ENCODE results near the gene SMG1.
A peak's percentile ranks its signal among the peaks of the same experiment; 100 is the strongest.
"Not testable (repeated sequence)": the region's sequence is repeated elsewhere in the genome, so short reads cannot be mapped to it uniquely, and the experiment has no call there.

The SMG1 gene

DNA sequence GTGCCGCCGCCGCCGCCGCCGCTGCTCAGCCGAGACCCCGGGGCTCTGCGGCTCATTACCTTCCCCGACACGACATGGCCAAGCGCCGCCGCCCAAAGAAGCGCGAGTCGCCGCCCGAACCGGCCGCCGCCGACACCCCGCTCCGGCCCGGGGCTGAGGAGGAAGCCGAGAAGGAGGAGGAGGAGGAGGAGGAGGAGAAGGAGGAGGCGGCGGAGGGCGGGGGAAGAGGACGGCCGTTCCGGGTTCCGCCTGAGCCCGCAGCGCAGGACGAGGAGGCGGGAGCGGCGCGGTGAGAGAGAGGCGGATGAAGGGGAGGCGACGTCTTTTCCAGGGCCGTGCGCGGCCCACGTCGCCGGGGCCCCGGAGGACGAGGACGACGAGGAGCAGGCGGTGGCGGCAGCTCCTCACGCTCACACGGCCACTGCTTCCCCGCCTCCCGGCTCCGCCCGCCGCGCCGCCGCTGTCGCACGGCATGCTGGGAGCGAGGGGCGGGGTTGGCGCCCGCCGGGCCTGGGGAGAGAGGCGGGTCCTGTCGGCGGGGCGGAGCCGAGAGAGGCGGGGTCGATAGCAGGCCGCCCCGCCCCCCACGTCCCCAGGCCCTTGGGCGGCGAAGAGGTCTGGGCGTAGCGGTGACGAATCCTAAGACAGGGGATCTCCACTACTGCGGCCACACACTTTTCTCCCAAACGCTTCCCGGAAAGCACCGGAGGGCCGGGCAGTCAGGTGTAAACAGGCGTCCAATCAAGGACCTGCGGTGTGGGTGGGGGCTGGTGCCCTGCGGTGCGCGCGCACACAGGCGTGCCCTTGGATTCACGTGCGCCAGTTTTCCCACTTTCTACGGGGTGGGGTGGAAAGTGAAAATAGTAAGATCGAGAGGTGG lies at the start of gene SMG1:
Gene SMG1, minus strand, starts transcription at position 423 of the 880 bp plus-strand sequence. Its CDS starts 367 bp downstream, at position 56.
- peak; percentile 89 for DNase-seq (ENCODE audit: low spot score)

DNA sequence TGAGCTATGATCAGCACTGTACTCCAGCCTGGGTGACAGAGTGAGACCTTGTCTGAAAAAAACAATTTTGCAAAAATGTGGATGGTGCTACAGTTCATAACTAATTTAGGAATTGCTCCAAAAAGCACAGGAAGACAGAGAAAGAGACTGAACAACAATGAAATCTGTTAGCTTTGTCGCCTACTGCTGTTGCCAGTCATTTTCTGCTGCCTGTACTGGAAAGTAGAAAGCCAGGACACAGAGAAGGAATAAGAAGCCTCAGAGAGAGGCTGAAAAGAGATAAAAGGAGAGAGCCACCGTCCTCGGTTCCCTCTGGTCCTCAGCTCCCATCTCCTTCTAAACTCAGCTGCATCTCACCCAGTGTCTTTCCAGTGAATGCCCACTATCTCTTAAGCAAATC lies 48.9 kb upstream of the SMG1 start:
- DNase-seq (ENCODE audit: low spot score): no peak

DNA sequence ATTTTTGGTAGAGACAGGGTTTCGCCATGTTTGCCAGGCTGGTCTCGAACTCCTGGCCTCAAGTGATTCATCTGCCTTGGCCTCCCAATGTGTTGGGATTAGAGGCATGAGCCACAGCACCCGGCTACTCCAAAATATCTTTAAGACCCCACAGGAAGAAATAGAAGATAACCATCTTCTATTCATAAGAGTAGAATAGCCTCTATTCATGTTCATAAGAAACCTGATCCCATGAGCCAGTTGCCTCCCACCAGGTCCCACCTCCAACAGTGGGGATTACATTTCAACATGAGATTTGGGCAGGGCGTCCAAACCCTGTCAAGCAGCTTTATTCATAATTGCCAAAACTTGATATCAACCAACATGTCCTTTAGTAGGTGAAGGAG lies 43.6 kb upstream of the SMG1 start:
- no peak for DNase-seq (ENCODE audit: low spot score)

DNA sequence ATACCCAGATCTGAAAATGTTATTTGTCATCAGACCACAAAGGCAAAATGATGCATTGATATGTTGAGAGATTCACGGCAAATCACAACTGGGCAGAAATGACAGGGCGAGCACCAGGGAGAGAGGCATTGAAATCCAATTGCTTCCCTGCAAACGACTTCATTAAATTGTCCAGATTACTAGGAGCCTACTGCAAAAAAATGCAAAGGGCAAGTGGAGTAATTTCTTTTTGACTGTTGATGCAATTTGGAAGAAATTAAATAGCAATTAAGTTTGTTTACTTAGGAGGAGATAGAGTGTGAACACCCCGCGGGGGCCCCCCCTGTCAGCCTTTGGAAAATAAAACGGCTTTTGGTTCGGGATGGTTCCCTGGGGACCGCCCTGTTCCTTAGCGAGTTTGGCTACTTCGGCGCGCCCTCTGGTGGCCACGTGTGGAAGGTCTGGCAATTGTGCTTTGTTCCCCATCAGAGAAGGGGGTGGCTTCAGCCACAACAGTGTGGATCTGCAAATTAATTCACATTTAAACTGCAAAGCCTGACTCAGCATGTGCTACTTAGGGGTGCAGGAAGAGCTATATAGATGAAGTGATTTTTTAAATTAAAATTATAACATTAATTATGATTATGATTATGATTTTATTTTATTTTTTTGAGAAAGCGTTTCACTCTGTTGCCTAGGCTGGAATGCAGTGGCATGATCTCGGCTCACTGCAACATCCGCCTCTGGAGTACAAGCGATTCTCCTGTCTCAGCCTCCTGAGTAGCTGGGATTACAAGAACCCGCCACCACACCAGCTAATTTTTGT lies 43.0 kb upstream of the SMG1 start:
- DNase-seq (ENCODE audit: low spot score): peak; percentile 72

DNA sequence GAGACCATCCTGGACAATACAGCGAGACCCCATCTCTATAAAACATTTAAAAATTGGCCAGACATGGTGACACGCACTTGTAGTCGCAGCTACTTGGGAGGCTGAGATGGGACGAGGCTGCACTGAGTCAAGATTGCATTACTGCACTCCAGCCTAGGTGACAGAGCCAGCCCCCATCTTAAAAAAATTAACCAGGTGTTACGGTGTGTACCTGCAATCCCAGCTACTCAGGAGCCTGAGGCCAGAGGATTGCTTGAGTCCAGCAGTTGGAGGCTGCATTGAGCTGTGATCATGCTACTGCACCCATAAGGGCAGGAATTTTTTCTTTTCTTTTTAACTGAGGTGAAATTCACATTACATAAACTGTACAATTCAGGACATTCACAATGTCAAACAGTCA lies 40.6 kb upstream of the SMG1 start:
- no peak for DNase-seq (ENCODE audit: low spot score)

DNA sequence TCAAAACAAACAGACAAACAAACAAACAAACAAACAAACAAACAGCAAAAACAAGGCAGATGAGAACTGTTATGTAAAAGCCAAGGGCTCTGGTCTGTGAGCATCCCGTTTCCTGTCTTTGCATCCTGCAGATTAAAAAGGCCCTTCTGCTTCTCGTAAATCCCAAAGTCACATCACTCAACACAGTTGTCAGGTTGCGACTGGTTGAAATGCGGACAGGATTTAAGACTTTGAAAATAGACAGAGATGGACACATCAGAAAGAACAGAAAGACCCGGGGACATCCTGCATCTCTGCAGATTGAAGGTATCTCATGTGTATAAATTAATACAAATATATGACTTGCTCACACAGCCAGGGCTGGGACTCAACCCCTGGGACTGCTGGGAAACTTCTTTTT lies 39.3 kb upstream of the SMG1 start:
- DNase-seq (ENCODE audit: low spot score): no peak

DNA sequence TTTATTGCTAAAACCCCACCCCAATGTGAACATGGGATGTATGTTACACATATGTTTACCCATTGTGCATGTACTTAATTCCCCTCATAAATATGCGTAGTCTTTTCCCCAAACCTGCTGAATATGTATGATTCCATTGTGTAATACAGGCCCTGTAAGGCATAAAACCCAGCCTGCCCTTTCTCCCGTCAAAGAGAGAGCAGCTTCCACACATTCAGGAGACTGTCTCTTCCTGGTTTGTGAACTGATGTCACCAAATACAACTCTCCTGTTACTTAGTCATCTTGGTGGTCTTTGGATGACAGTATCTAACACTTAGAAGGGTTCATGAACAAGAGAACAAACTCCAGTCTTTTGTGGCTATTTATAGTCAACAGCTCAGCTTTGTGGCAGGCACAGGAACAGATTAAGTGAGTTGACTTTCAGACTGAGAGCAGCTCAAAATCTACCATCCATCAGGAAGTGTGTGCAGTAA lies 32.9 kb upstream of the SMG1 start:
- DNase-seq (ENCODE audit: low spot score): no peak

DNA sequence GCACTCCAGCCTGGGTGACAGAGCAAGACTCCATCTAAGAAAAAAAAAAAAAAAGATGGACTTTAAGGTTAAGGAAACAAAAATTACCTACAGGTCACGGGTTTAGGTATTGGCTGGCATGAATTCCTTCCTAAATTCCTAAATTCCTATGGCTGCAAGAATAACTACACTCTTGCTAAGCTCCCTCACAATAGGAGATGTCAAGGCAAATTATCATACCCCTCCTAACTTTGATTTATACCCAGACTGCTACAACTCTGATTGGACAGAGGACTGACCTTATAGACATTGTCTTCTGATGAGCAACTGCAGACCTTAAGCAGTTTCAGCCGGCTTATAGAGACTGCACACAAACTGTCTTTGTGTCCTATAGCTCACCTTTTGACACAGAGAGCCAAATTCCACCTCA lies 32.4 kb upstream of the SMG1 start:
- DNase-seq (ENCODE audit: low spot score): no peak

DNA sequence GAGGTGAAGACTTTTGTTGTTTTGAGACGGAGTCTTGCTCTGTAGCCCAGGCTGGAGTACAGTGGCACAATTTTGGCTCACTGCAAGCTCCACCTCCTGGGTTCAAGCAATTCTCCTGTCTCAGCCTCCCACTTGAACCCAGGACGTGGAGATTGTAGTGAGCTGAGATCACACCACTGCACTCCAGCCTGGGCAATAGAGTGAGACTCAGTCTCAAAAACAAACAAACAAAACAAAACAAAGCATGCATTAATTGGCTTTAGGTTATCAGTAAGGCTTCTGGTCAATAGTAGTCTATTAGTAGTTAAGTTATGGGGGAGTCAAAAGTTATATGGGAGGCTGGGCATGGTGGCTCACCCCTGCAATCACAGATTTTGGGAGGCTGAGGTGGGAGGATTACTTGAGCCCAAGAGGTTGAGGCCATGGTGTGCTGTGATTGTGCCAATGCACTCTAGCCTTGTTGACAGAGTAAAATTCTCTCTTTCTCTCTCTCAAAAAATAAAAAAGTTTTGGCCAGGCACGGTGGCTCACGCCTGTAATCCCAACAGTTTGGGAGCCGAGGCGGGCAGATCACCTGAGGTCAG lies 30.5 kb upstream of the SMG1 start:
- DNase-seq (ENCODE audit: low spot score): not testable (repeated sequence)

DNA sequence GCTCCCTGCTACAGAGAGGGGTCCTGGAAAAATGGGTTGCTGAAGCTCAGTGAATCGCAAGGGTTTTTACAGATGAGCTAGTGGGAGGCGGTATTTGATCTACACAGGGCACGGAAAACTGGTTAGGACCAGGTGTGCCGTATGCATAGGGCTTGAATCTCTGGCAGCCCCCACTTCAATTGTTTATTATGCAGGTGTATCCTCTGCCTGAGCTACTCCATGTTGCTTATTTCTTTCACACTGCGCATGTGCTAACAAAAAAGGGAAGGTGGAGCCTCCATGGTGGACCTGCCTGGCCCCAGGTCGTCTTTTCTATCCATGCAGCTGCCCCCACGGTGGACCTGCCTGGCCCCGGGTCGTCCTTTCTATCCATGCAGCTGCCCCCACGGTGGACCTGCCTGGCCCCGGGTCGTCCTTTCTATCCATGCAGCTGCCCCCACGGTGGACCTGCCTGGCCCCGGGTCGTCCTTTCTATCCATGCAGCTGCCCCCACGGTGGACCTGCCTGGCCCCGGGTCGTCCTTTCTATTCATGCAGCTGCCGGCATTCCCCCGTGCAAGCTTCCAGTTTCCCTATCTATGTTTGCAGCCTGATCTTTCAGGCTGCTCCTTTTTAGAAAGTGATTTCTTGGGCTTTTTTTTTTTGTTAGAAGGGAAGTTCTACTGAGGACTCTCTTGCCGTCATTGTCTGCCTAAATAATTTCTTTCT lies 29.8 kb upstream of the SMG1 start:
- DNase-seq (ENCODE audit: low spot score): peak; percentile 46

DNA sequence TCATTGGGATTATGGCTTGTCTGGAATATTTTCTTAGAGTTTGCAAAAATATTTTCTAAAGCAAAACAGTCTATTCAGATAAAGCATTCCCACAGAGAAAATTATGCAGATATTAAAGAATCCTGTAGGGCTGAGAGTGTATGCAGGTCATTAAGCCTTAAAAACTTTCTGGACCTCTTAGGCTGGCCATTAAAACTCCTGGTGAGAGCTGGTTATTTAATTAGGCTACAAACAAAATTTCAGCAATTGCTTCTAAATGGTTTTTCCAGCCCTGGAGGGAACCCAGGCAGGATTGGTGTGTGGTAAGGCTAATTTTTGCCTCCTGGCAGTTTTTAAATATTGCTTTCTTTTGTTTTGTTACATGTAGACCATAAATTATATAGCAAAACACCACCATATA lies 27.3 kb upstream of the SMG1 start:
- DNase-seq (ENCODE audit: low spot score): no peak

DNA sequence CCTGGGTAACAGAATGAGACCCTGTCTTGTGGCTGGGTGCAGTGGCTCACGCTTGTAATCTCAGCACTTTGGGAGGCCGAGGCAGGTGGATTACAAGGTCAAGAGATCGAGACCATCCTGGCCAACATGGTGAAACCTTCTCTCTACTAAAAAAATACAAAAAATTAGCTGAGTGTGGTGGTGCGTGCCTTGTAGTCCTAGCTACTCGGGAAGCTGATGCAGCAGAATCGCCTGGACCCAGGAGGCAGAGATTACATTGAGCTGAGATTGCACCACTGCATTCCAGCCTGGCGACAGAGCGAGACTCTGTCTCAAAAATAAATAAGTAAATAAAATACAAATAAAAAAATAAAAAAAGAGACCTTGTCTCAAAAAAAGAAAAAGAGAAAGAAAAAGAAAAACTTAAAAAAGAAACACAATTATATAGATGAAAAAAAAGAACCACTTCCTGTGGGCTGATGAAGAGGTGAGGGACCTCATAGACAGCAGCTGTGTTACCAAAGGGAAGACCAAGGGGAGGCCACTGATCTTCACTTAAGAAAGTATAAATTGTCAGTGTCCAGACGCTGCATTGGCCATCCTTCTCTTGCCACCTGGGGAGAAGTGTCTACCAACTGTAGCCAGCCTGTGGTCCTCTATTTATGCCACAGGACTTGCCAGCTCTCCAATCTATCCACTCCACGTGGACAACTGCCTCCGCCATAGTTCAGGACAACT lies 24.4 kb upstream of the SMG1 start:
- DNase-seq (ENCODE audit: low spot score): no peak

DNA sequence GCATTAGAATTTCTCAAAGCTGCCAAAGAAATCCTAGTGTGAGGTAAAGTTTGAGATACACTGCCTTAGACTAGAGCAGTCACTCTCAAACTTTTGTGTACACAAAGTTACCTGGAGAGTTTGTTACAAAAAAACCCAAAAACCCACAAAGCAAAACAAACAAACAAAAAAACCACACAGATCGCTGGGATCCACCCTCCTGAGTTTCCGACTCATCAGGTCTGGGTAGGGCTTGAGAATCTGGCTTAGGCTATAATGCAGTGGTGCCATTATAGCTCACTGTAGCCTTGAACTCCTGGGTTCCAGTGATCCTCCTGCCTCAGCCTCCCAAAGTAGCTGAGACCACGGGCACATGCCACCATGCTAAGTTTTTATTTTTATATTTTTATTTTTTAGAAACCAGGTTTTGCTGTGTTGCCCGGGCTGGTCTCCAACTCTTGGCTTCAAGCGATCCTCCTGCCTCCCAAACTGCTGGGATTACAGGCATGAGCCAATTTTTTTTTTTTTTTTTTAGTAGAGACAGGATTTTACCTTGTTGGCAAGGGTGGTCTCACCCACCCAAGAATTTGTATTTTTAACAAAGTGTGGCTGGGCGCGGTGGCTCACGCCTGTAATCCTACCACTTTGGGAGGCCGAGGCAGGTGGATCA lies 22.3 kb upstream of the SMG1 start:
- no peak for DNase-seq (ENCODE audit: low spot score)

DNA sequence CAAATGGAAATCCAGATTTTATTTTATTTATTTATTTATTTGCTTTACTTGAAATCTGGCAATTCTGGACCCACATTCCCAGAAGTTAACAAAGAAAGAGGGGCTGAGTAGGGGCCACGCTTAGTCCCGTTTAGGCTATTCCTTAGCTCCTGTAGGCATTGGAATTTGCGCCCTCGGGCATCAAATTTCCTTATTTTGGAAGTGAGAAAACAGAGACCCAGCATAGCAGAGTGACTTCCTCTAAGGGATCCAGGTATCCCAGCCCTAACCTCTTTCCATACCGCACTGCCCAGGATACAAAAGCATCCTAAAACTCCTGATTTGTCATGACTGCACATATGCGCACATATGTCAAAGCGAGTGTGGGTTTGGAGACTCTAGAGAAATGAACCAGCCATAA lies 19.0 kb upstream of the SMG1 start:
- no peak for DNase-seq (ENCODE audit: low spot score)

DNA sequence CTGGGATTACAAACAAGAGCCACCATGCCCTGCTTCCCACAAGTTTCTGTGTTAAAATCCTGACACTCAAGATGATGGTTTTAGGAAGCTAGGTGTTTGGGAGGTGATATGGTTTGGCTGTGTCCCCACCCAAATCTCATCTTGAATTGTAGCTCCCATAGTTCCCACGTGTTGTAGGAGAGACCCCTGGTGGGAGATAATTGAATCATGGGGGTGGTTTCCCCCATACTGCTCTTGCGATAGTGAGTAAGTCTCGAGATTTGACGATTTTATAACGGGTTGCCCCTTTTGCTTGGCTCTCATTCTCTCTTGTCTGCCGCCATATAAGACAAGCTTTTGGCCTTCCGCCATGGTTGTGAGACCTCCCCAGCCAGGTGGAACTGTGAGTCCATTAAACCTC lies 17.2 kb upstream of the SMG1 start:
- no peak for DNase-seq (ENCODE audit: low spot score)

DNA sequence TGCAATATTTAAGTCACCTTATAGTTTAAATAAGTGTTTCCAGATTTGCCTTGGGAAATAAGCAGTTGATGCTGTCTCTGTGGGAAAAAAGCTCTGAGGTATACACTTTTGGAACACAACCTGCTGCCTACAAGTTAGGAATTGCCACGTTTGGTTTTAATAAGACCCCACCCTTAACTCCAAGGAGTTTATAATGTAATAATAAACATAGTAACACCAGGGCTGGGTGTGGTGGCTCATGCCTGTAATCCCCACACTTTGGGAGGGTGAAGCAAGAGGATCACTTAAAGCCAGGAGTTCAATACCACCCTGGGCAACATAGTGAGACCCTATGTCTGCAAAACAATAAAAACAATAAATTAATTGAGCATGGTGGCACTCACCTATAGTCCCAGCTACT lies 15.9 kb upstream of the SMG1 start:
- DNase-seq (ENCODE audit: low spot score): no peak

DNA sequence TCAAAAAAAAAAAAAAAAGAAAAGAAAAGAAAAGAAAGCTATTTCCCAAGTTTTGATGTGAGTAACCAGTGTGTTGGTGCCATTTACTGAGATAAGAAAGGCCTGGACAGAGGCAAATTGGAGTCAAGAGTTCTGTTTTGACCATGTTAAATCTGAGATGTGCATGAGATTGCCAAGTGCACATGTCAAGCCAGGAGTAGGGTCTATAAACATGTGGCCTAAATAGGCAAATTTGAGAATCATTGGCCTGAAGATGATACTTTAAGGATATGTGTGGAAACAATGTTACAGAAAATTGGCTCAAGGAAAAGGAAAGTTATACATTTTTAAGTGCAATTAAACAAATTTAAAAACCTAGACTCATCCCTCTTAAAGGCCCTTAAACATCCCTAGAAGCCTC lies 15.3 kb upstream of the SMG1 start:
- DNase-seq (ENCODE audit: low spot score): no peak

DNA sequence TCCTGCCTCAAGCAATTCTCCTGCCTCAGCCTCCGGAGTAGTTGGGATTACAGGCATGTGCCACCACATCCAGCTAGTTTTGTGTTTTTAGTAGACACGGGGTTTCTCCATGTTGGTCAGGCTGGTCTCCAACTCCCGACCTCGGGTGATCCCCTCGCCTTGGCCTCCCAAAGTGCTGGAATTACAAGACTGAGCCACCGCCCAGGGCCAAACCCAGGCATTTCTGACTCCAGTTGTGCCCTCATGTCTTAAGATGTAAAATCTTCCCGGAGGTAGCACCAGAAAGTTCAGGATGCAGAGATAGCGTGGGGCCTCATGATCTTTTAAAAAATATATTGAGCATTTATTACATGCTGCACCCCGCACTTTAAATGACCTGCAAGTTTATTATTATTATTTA lies 12.8 kb upstream of the SMG1 start:
- no peak for DNase-seq (ENCODE audit: low spot score)

DNA sequence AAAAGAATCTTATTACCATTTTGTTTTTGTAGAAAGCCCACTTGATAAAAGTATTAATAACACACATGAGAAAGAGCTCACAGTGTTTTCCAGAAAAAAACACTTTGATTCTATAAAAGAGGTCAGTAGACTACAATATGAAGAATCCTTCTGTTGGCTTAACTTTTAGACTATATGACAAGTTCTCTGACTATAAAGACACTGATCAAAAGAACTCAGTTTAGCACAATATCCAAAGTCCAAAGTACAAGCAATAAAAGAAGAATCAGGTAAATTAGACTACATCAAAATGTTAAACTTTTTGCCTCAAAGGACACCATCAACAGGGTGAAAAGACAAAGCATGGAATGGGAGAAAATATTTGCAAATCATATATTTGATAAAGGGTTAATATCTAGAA lies 11.2 kb upstream of the SMG1 start:
- DNase-seq (ENCODE audit: low spot score): no peak

DNA sequence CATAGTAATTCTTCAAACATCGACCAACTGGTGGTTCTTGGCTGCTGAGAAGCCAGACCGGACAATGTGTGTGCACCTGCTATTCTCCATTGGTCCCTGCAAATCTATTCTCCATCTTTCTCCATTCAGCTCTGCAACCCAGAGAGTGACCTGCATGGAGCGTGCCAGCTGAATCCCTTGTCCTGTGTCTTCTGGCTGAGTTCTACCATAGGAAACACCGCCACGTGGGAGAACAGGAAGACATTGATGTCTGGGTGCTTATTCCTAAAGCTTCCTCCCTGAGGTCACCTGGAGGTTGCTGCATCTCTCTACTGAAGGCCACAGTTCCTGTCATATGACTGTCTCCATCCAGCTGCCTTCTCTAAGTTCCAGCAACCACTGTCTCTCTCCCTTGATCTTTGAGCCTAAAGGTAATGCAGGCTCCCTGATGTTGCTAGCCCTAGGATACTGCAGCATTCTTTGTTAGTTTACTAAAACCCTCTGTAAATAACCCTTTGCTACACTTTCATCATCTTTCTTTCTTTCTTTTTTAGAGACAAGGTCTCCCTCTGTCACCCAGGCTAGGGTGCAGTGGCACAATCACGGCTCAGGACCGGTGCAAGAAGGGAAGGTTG lies 10.6 kb upstream of the SMG1 start:
- no peak for DNase-seq (ENCODE audit: low spot score)

DNA sequence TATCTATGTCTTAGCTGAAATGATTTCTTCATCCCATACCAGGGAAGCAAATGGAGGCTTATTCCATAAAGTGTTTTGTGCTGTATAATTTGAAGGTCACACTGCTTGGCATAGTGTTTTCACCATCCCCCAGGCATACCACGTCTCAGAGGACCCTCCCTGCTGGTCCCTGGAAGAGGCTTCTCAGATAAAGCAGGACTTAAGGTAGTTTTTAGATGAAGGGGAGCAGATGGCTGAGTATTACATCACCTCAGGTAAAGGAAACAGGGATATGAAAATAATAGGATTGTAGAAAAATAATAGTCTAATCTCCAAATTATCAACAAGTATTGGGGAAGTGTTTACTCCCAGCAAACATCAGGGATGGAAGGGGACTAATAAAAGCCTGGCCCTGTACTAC lies 7.3 kb upstream of the SMG1 start:
- no peak for DNase-seq (ENCODE audit: low spot score)

Data from CD4-positive, alpha-beta T cell treated with Interleukin-6 at 100 ng/mL for 8 hours (primary cell).